Measurements from ENCODE around the gene PAM. TPM values are rescaled to one million over a fixed set of nuclear protein-coding genes. Genes with fewer than 3 reads are reported as not detected.

PAM gene
- polyA plus RNA-seq (2013, experiment 1 of 2) = 253 TPM
- 279 TPM for polyA plus RNA-seq (2013, experiment 2 of 2)

DNA sequence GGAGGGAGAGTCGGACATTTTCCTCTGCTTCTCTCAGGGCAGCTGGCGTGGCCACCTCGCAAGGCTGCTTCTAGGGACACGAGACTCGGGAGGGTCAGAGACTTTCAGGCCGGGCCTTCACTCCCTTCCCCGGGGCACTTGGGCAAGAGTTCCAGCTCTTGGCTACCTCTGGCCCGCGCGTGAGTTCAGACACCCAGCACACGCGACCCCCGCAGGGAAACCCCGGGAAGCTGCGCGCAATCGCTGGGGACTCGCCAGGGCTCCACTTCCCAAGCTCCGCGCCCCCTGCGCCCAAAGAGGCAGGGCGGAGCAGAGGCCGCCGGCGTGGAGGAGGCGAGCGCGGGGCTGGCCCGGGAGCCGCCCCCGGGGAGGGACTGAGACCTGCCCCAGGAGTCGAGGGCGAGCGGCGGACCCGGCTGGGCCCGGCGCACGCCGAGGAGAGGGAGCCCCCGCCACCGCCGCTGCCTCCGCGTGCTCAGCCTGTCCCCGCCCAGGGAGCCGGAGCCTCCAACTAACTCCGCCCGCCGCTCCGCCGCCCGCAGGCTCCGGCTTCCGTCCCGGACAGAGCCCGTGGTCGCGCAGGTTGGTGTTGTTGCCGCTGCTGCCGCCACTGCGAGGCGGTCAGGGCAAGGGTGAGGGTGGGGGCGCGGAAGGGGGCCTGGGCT lies at the start of gene PAM:
Gene PAM (plus strand): TSS at position 539 of the 665 bp plus-strand sequence. CDS start 110,891 bp downstream, outside the sequence.
- H2AK5ac ChIP-seq (ENCODE audit: low read length, severe bottlenecking) = peak within 1 kb of the TSS; percentile 58
- H3K27me3 ChIP-seq (ENCODE audit: control insufficient read depth in 1 of 2, insufficient read depth in 1 of 2, low read length in 2 of 2) = peaks cover 0 to 7% of the 10 kb centered on the region in 2 experiments
- H2AFZ ChIP-seq (ENCODE audit: low read depth, low read length) = peak within 1 kb of the TSS; percentile 72

DNA sequence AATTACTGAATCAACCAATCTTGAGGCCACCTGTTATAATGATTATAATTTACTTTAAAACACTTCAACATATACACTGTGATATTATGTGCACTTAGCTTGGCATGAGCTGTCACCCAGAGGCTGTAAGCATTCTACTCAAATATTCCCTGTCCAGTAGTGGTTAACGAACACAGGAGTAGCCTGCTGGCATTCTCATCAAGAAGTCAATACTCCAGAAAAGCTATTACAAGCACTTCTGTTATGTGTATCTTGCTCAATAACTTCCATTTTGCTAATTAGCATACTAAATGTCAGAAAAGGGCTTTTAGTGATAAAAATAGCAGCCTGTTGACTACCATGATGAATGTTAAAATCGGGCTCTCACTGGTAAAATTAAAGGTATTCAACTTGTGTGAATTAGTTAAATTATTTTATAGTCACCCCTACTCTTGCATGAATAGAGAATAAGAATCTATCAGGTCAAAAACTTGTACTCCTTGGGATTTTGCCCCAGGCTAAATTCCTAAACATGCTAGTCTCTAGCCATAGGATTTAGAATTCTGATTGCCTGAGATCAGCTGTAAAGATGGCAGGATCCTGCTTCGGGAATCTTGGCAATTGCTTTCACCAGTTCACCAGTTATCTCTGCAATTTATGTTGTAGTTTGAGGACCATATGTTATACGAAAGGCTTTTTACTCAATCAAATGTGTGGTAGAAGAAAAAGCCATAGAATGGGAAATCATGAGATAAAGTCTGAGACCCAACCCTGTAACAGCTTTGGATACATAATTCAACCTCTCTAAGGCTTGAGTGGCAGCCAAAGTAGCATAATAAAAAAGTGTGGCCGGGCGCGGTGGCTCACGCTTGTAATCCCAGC lies 43.4 kb upstream of the PAM start:
- no peak overlapping the region for H2BK120ac ChIP-seq (ENCODE audit: low read depth, low read length)
- H3K4ac ChIP-seq (ENCODE audit: low read depth in 1 of 2, low read length in 2 of 2) = no peak overlapping the region
- H3K9me3 ChIP-seq (ENCODE audit: control insufficient read depth, low read length) = no peaks in the 10 kb centered on the region
- no peak for DNase-seq
- no peak overlapping the region for H2BK15ac ChIP-seq (ENCODE audit: low read depth, poor library complexity, severe bottlenecking)
- no peak overlapping the region for H2AFZ ChIP-seq (ENCODE audit: low read depth, low read length)
- no peak overlapping the region for H3K27ac ChIP-seq (ENCODE audit: low read length, poor library complexity, severe bottlenecking)
- no peak overlapping the region for H3K18ac ChIP-seq (ENCODE audit: low read depth in 1 of 2, low read length in 2 of 2)
- no peak overlapping the region for H2BK5ac ChIP-seq (ENCODE audit: low read depth, low read length, poor library complexity, severe bottlenecking)
- no peak overlapping the region for H2BK12ac ChIP-seq (ENCODE audit: low read length in 2 of 2)
- H4K8ac ChIP-seq (ENCODE audit: low read length) = no peak overlapping the region
- no peak overlapping the region for H3K4me2 ChIP-seq (ENCODE audit: low read length, poor library complexity, severe bottlenecking)
- no peak overlapping the region for H3K14ac ChIP-seq (ENCODE audit: low read length in 2 of 2)
- no peaks in the 10 kb centered on the region for H3K27me3 ChIP-seq (ENCODE audit: control insufficient read depth in 1 of 2, insufficient read depth in 1 of 2, low read length in 2 of 2)
- H3K23ac ChIP-seq (ENCODE audit: low read length in 2 of 2) = no peak overlapping the region
- no peak overlapping the region for H3K4me3 ChIP-seq (ENCODE audit: insufficient read depth in 1 of 2, low read depth in 1 of 2, low read length in 2 of 2)
- H3K4me1 ChIP-seq (ENCODE audit: control insufficient read depth, insufficient read depth, low read depth, low read length) = peaks cover 4% of the 10 kb centered on the region
- no peak overlapping the region for H2AK5ac ChIP-seq (ENCODE audit: low read length, severe bottlenecking)
- WGBS = 98% methylated on average over 7 of the region's 8 CpGs
- H3K36me3 ChIP-seq (ENCODE audit: control insufficient read depth in 1 of 2, insufficient read depth in 2 of 2, low read depth in 1 of 2, low read length in 2 of 2) = no peaks in the 10 kb centered on the region
- H4K91ac ChIP-seq (ENCODE audit: low read length) = no peak overlapping the region
- no peaks in the 10 kb centered on the region for H3K79me1 ChIP-seq (replicated peaks; ENCODE audit: low read length, poor library complexity, severe bottlenecking)
- H3K9ac ChIP-seq (ENCODE audit: low read length) = no peak overlapping the region

More for the DNA sequence above, at the start of gene PAM:
- H3K23ac ChIP-seq (ENCODE audit: low read length in 2 of 2) = peak within 1 kb of the TSS; percentile 90 to 91
- peak within 1 kb of the TSS; percentile 67 for H4K8ac ChIP-seq (ENCODE audit: low read length)
- peak within 1 kb of the TSS; percentile 87 to 99 for H3K4me3 ChIP-seq (ENCODE audit: insufficient read depth in 1 of 2, low read depth in 1 of 2, low read length in 2 of 2)
- 2% methylated on average over 38 of the region's 65 CpGs for WGBS
- H3K9me3 ChIP-seq (ENCODE audit: control insufficient read depth, low read length) = no peaks in the 10 kb centered on the region
- peak within 1 kb of the TSS; percentile 98 for H3K4me2 ChIP-seq (ENCODE audit: low read length, poor library complexity, severe bottlenecking)
- peak; percentile 79 for DNase-seq
- no peaks in the 10 kb centered on the region for H3K36me3 ChIP-seq (ENCODE audit: control insufficient read depth in 1 of 2, insufficient read depth in 2 of 2, low read depth in 1 of 2, low read length in 2 of 2)
- peak within 1 kb of the TSS; percentile 42 for H2BK120ac ChIP-seq (ENCODE audit: low read depth, low read length)
- peak within 1 kb of the TSS; percentile 33 for H2BK5ac ChIP-seq (ENCODE audit: low read depth, low read length, poor library complexity, severe bottlenecking)
- peak within 1 kb of the TSS; percentile 71 to 72 for H2BK12ac ChIP-seq (ENCODE audit: low read length in 2 of 2)
- peak within 1 kb of the TSS; percentile 19 to 25 for H3K14ac ChIP-seq (ENCODE audit: low read length in 2 of 2)
- peaks cover 10% of the 10 kb centered on the region for H3K79me1 ChIP-seq (replicated peaks; ENCODE audit: low read length, poor library complexity, severe bottlenecking)
- H3K4ac ChIP-seq (ENCODE audit: low read depth in 1 of 2, low read length in 2 of 2) = peak within 1 kb of the TSS; percentile 82 to 85
- H3K18ac ChIP-seq (ENCODE audit: low read depth in 1 of 2, low read length in 2 of 2) = peak within 1 kb of the TSS; percentile 82 to 95
- peak within 1 kb of the TSS; percentile 92 for H3K27ac ChIP-seq (ENCODE audit: low read length, poor library complexity, severe bottlenecking)
- peak within 1 kb of the TSS; percentile 44 for H2BK15ac ChIP-seq (ENCODE audit: low read depth, poor library complexity, severe bottlenecking)
- H4K91ac ChIP-seq (ENCODE audit: low read length) = peak within 1 kb of the TSS; percentile 81
- H3K4me1 ChIP-seq (ENCODE audit: control insufficient read depth, insufficient read depth, low read depth, low read length) = peaks cover 7% of the 10 kb centered on the region
- H3K9ac ChIP-seq (ENCODE audit: low read length) = peak within 1 kb of the TSS; percentile 98

- no peak overlapping the region for H4K8ac ChIP-seq (ENCODE audit: low read length)
- no peak overlapping the region for H3K18ac ChIP-seq (ENCODE audit: low read depth in 1 of 2, low read length in 2 of 2)
- no peak overlapping the region for H3K23ac ChIP-seq (ENCODE audit: low read length in 2 of 2)
- H3K27ac ChIP-seq (ENCODE audit: low read length, poor library complexity, severe bottlenecking) = peak overlapping the region; percentile 64
- no peak overlapping the region for H4K91ac ChIP-seq (ENCODE audit: low read length)
- DNase-seq = no peak
- no peak overlapping the region for H2AK5ac ChIP-seq (ENCODE audit: low read length, severe bottlenecking)
- H3K9me3 ChIP-seq (ENCODE audit: control insufficient read depth, low read length) = no peaks in the 10 kb centered on the region
- no peak overlapping the region for H3K4ac ChIP-seq (ENCODE audit: low read depth in 1 of 2, low read length in 2 of 2)
- H3K4me3 ChIP-seq (ENCODE audit: insufficient read depth in 1 of 2, low read depth in 1 of 2, low read length in 2 of 2) = no peak overlapping the region
- H2AFZ ChIP-seq (ENCODE audit: low read depth, low read length) = no peak overlapping the region
- peak overlapping the region; percentile 7 for H3K4me2 ChIP-seq (ENCODE audit: low read length, poor library complexity, severe bottlenecking)
- no peaks in the 10 kb centered on the region for H3K79me1 ChIP-seq (replicated peaks; ENCODE audit: low read length, poor library complexity, severe bottlenecking)
- H2BK5ac ChIP-seq (ENCODE audit: low read depth, low read length, poor library complexity, severe bottlenecking) = no peak overlapping the region
- no peaks in the 10 kb centered on the region for H3K27me3 ChIP-seq (ENCODE audit: control insufficient read depth in 1 of 2, insufficient read depth in 1 of 2, low read length in 2 of 2)
- peaks cover 4% of the 10 kb centered on the region for H3K4me1 ChIP-seq (ENCODE audit: control insufficient read depth, insufficient read depth, low read depth, low read length)
- 96% methylated on average over 2 of the region's 2 CpGs for WGBS
- H3K9ac ChIP-seq (ENCODE audit: low read length) = no peak overlapping the region
- no peak overlapping the region for H3K14ac ChIP-seq (ENCODE audit: low read length in 2 of 2)
- H3K36me3 ChIP-seq (ENCODE audit: control insufficient read depth in 1 of 2, insufficient read depth in 2 of 2, low read depth in 1 of 2, low read length in 2 of 2) = no peaks in the 10 kb centered on the region
- no peak overlapping the region for H2BK15ac ChIP-seq (ENCODE audit: low read depth, poor library complexity, severe bottlenecking)
- H2BK120ac ChIP-seq (ENCODE audit: low read depth, low read length) = no peak overlapping the region
- no peak overlapping the region for H2BK12ac ChIP-seq (ENCODE audit: low read length in 2 of 2)
Measured at GRCh38 chr5:102713278-102713677, 41.8 kb upstream of the PAM start.

- no peak overlapping the region for H4K91ac ChIP-seq (ENCODE audit: low read length)
- no peaks in the 10 kb centered on the region for H3K36me3 ChIP-seq (ENCODE audit: control insufficient read depth in 1 of 2, insufficient read depth in 2 of 2, low read depth in 1 of 2, low read length in 2 of 2)
- WGBS = 56% methylated on average over 6 of the region's 6 CpGs
- no peak overlapping the region for H2BK5ac ChIP-seq (ENCODE audit: low read depth, low read length, poor library complexity, severe bottlenecking)
- no peaks in the 10 kb centered on the region for H3K9me3 ChIP-seq (ENCODE audit: control insufficient read depth, low read length)
- H3K9ac ChIP-seq (ENCODE audit: low read length) = no peak overlapping the region
- no peak overlapping the region for H4K8ac ChIP-seq (ENCODE audit: low read length)
- no peak overlapping the region for H3K23ac ChIP-seq (ENCODE audit: low read length in 2 of 2)
- H2BK120ac ChIP-seq (ENCODE audit: low read depth, low read length) = no peak overlapping the region
- H3K27ac ChIP-seq (ENCODE audit: low read length, poor library complexity, severe bottlenecking) = peak overlapping the region; percentile 64
- no peak for DNase-seq
- H3K4me3 ChIP-seq (ENCODE audit: insufficient read depth in 1 of 2, low read depth in 1 of 2, low read length in 2 of 2) = no peak overlapping the region
- H3K14ac ChIP-seq (ENCODE audit: low read length in 2 of 2) = no peak overlapping the region
- no peak overlapping the region for H2BK15ac ChIP-seq (ENCODE audit: low read depth, poor library complexity, severe bottlenecking)
- peak overlapping the region; percentile 7 for H3K4me2 ChIP-seq (ENCODE audit: low read length, poor library complexity, severe bottlenecking)
- no peak overlapping the region for H2AFZ ChIP-seq (ENCODE audit: low read depth, low read length)
- H3K18ac ChIP-seq (ENCODE audit: low read depth in 1 of 2, low read length in 2 of 2) = no peak overlapping the region
- no peaks in the 10 kb centered on the region for H3K27me3 ChIP-seq (ENCODE audit: control insufficient read depth in 1 of 2, insufficient read depth in 1 of 2, low read length in 2 of 2)
- no peak overlapping the region for H3K4ac ChIP-seq (ENCODE audit: low read depth in 1 of 2, low read length in 2 of 2)
- H3K79me1 ChIP-seq (replicated peaks; ENCODE audit: low read length, poor library complexity, severe bottlenecking) = no peaks in the 10 kb centered on the region
- peaks cover 4% of the 10 kb centered on the region for H3K4me1 ChIP-seq (ENCODE audit: control insufficient read depth, insufficient read depth, low read depth, low read length)
- no peak overlapping the region for H2AK5ac ChIP-seq (ENCODE audit: low read length, severe bottlenecking)
- no peak overlapping the region for H2BK12ac ChIP-seq (ENCODE audit: low read length in 2 of 2)
Measured at GRCh38 chr5:102713682-102714231, 41.3 kb upstream of the PAM start.
